ENCODE results near the gene KPNA4. TPM values are rescaled to one million over a fixed set of nuclear protein-coding genes. Genes with fewer than 3 reads are reported as not detected.

The KPNA4 gene
- total and polyA plus RNA-seq, 8 donors = 47.2 to 64.2 (median 58.6) TPM

- no peak for DNase-seq
- Histone ChIP-seq H3K4me3 (no peak overlapping the region), H3K27ac (no peak overlapping the region), H3K27me3 (no peaks in the 10 kb centered on the region), H3K9me3 (peaks cover 0 to 23% of the 10 kb centered on the region in 2 donors), H3K36me3 (no peaks in the 10 kb centered on the region), H3K4me1 (no peaks in the 10 kb centered on the region)
- TF ChIP-seq CTCF (IDR thresholded peaks at IDR 0.05) = no peak
- no peak for ATAC-seq
- intact Hi-C loops (cut with DNase I) = no loop called here
These were observed 15.6 kb upstream of the KPNA4 start for GRCh38 chr3:160580938-160581337.

- no peak for TF ChIP-seq CTCF (IDR thresholded peaks at IDR 0.05)
- H3K27ac ChIP-seq = no peak overlapping the region
- H3K27me3 ChIP-seq = no peaks in the 10 kb centered on the region
- ATAC-seq (peak; percentile 53), DNase-seq (no peak)
- peaks cover 0 to 10% of the 10 kb centered on the region in 2 donors for H3K9me3 ChIP-seq
- intact Hi-C loops (cut with DNase I) = no loop called here
- no peaks in the 10 kb centered on the region for H3K4me1 ChIP-seq
- H3K36me3 ChIP-seq = no peaks in the 10 kb centered on the region
- no peak overlapping the region for H3K4me3 ChIP-seq
These were observed 12.3 kb upstream of the KPNA4 start for GRCh38 chr3:160577556-160578195.

GRCh38 chr3:160577093-160577492 is 11.7 kb upstream of the KPNA4 start:
- ATAC-seq (no peak), DNase-seq (no peak)
- Histone ChIP-seq H3K4me3 (no peak overlapping the region), H3K27me3 (no peaks in the 10 kb centered on the region), H3K36me3 (no peaks in the 10 kb centered on the region), H3K27ac (no peak overlapping the region), H3K9me3 (peaks cover 0 to 10% of the 10 kb centered on the region in 2 donors), H3K4me1 (no peaks in the 10 kb centered on the region)
- TF ChIP-seq CTCF (IDR thresholded peaks at IDR 0.05) = no peak
- intact Hi-C loops (cut with DNase I) = no loop called here

- intact Hi-C loops (cut with DNase I) = no loop called here
- Histone ChIP-seq H3K4me1 (no peaks in the 10 kb centered on the region), H3K36me3 (no peaks in the 10 kb centered on the region), H3K27me3 (no peaks in the 10 kb centered on the region), H3K27ac (no peak overlapping the region), H3K9me3 (peaks cover 0 to 9% of the 10 kb centered on the region in 2 donors), H3K4me3 (no peak overlapping the region)
- ATAC-seq (no peak), DNase-seq (no peak)
- TF ChIP-seq CTCF (IDR thresholded peaks at IDR 0.05) = no peak
These were observed 11.2 kb upstream of the KPNA4 start for GRCh38 chr3:160576621-160577020.

- Histone ChIP-seq H3K4me1 (peaks cover 0 to under 1% of the 10 kb centered on the region in 2 donors), H3K36me3 (no peaks in the 10 kb centered on the region), H3K27ac (no peak overlapping the region), H3K27me3 (no peaks in the 10 kb centered on the region), H3K4me3 (no peak overlapping the region), H3K9me3 (no peaks in the 10 kb centered on the region)
- ATAC-seq (no peak), DNase-seq (no peak)
- intact Hi-C loops (cut with DNase I) = no loop called here
- no peak for TF ChIP-seq CTCF (IDR thresholded peaks at IDR 0.05)
These were observed 10.2 kb upstream of the KPNA4 start for GRCh38 chr3:160575589-160575988.

Data from left lung (tissue), 10 donors.